H1 (cell line): ENCODE results near the gene ARHGAP26. TPM values are rescaled to one million over a fixed set of nuclear protein-coding genes. Genes with fewer than 3 reads are reported as not detected.

ENCODE experiments used
- CREB1 ChIP-seq: IDR thresholded peaks from 2 replicates; pipeline ENCODE4 v1.6.1; 2012; ENCODE audit warnings: inconsistent platforms
- polyA plus RNA-seq, 7 experiments: library from polyadenylated mRNA; depleted of rRNA in 3 of 7; stranded (reverse) in 5 of 7; unstranded in 2 of 7; fragments of >200 nt in 5 of 7; fragments of 200-250 nt in 2 of 7; gene quantifications; 1 replicate in 5 of 7; 2 replicates in 1 of 7; 4 replicates in 1 of 7; pipeline versions ENCODE4 v1.2.1 to v1.2.3, GENCODE V29; 2011 to 2013; ENCODE audit warnings: missing spikeins in 2 of 7, mixed read lengths in 2 of 7
- total RNA-seq: library from RNA; stranded (reverse); fragmentation: NEBNext Ultra II Directional; extraction: Animal tissue kit (Norgen Biotek cat#: 25700); gene quantifications from 2 replicates; pipeline ENCODE4 v1.2.1, GENCODE V29; 2021

Gene ARHGAP26
- total and polyA plus RNA-seq, 2 of the 8 experiments (the other 6 are each of a cell fraction or from before 2014, with no cell fraction given), result 7.1 to 24.8 TPM

DNA sequence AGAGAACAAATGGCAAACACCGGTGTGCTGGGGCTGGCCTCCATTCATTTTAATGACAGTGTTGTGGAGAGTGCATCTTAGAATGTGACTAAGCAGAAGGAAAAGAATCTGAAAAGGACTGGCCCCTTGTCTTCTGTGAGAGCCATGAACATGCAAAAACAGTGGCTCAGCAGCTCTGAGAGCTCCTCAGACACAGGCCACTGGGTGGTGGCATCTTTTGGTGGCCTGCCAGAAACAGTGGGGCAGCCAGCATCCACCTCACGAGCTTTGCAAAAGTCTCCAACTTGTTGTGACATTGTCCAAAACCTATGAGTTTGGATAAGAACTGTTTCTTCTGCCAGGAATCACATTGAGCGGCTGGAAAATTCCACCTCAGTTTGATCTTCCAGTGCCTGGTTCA lies 399.9 kb downstream of the ARHGAP26 start (continued):
- no peak for TF ChIP-seq CREB1
